Suprapubic skin (tissue), 4 donors: Measurements from ENCODE around the gene ADAT3. TPM values are rescaled to one million over a fixed set of nuclear protein-coding genes. Genes with fewer than 3 reads are reported as not detected.

Source experiments
- DNase-seq, 2 donors: peaks; one replicate each; pipeline ENCODE4 v3.0.0-alpha.2; 2019; ENCODE audit warnings: low spot score in 2 of 2
- H3K27ac ChIP-seq: fragments of 200-600 bp; sonication (generic); one replicate; pipeline ENCODE4 v1.5.1; 2019
- H3K27me3 ChIP-seq: fragments of 200-600 bp; sonication (generic); one replicate; pipeline ENCODE4 v1.5.1; 2019
- H3K36me3 ChIP-seq: fragments of 200-600 bp; sonication (generic); one replicate; pipeline ENCODE4 v1.5.1; 2019
- H3K4me1 ChIP-seq: fragments of 200-600 bp; sonication (generic); one replicate; pipeline ENCODE4 v1.5.1; 2019
- H3K4me3 ChIP-seq: fragments of 200-600 bp; sonication (generic); one replicate; pipeline ENCODE4 v1.5.1; 2019; ENCODE audit warnings: mild to moderate bottlenecking
- H3K9me3 ChIP-seq: fragments of 200-600 bp; sonication (generic); one replicate; pipeline ENCODE4 v1.5.1; 2019
- CTCF ChIP-seq, 2 donors: fragments of 200-600 bp in 1 of 2; fragments of 450-650 bp in 1 of 2; sonication (generic) in 1 of 2; IDR thresholded peaks; one replicate each; pipeline ENCODE4 v1.5.1; 2016 to 2019; ENCODE audit warnings: antibody characterized with exemption in 2 of 2, mild to moderate bottlenecking in 1 of 2, moderate library complexity in 1 of 2
- EP300 ChIP-seq: sonication (generic); formaldehyde crosslinking; IDR thresholded peaks from one replicate; pipeline ENCODE4 v1.6.1; 2017; ENCODE audit warnings: antibody characterized with exemption
- POLR2A ChIP-seq, 2 donors: fragments of 450-650 bp; IDR thresholded peaks; one replicate each; pipeline ENCODE4 v1.6.1; 2017; ENCODE audit warnings: antibody characterized with exemption in 2 of 2, mild to moderate bottlenecking in 2 of 2, moderate library complexity in 2 of 2
- POLR2AphosphoS5 ChIP-seq, 3 donors: sonication (generic); formaldehyde crosslinking; IDR thresholded peaks; one replicate each; pipeline ENCODE4 v1.6.1; 2017; ENCODE audit warnings: antibody characterized with exemption in 3 of 3
- WGBS: methylation state at CpG from one replicate; pipeline ENCODE4 v1.1.5; 2018; 5-methylcytosine and 5-hydroxymethylcytosine counted together
- total RNA-seq, 4 donors: library from RNA; depleted of rRNA; stranded (reverse); fragments of >200 nt; gene quantifications; one replicate each; pipeline ENCODE4 v1.1.0, GENCODE V29; 2016

ADAT3 gene
- total RNA-seq, 4 donors from 2014 or later: 13.4 to 26.7 (median 22.3) TPM

DNA sequence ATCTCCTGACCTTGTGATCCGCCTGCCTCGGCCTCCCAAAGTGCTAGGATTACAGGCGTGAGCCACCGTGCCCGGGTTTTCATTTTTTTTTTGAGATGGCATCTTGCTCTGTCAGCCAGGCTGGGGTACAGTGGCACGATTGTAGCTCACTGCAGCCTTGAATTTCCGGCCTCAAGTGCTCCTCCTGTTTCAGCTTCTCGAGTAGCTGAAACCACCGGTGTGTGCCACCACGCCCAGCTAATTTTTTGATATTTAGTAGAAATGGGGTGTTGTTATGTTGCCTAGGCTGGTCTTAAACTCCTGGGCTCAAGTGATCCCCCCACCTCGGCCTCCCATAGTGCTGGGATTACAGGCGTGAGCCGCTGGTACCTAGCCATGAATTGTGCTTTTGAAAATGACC, 5.9 kb downstream of the ADAT3 start:
- Histone ChIP-seq H3K4me1 (peaks cover 72% of the 10 kb centered on the region), H3K4me3 (no peak overlapping the region), H3K27ac (no peak overlapping the region), H3K36me3 (peaks cover 25% of the 10 kb centered on the region), H3K27me3 (no peaks in the 10 kb centered on the region), H3K9me3 (no peaks in the 10 kb centered on the region)
- 89% methylated on average over 13 of the region's 13 CpGs for WGBS
- no peak for TF ChIP-seq CTCF (IDR thresholded peaks at IDR 0.05)
- TF ChIP-seq EP300: no peak
- no peak for TF ChIP-seq POLR2AphosphoS5 (IDR thresholded peaks at IDR 0.05)
- TF ChIP-seq POLR2A (IDR thresholded peaks at IDR 0.05): no peak
- no peak for DNase-seq

DNA sequence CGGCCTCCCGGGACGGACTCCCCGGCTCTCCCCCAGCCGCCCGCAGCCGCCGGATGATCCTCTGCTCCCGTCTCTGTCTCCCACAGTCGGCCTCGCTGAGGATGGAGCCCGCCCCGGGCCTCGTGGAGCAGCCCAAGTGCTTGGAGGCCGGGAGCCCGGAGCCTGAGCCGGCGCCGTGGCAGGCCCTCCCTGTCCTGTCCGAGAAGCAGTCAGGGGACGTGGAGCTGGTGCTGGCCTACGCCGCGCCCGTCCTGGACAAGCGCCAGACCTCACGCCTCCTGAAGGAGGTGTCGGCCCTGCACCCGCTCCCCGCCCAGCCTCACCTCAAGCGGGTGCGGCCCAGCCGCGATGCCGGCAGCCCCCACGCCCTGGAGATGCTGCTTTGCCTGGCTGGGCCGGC, 6.8 kb downstream of the ADAT3 start:
- peaks cover 69% of the 10 kb centered on the region for H3K4me1 ChIP-seq
- DNase-seq: no peak
- peaks cover 25% of the 10 kb centered on the region for H3K36me3 ChIP-seq
- no peak for TF ChIP-seq EP300
- no peak for TF ChIP-seq POLR2A (IDR thresholded peaks at IDR 0.05)
- TF ChIP-seq CTCF (IDR thresholded peaks at IDR 0.05): no peak
- TF ChIP-seq POLR2AphosphoS5 (IDR thresholded peaks at IDR 0.05): no peak
- H3K4me3 ChIP-seq: no peak overlapping the region
- H3K27me3 ChIP-seq: no peaks in the 10 kb centered on the region
- no peaks in the 10 kb centered on the region for H3K9me3 ChIP-seq
- peak overlapping the region; percentile 7 for H3K27ac ChIP-seq
- WGBS: 88% methylated on average over 19 of the region's 37 CpGs

- 97% methylated on average over 64 of the region's 77 CpGs for WGBS
- DNase-seq: no peak
- TF ChIP-seq POLR2AphosphoS5 (IDR thresholded peaks at IDR 0.05) (no peak), CTCF (IDR thresholded peaks at IDR 0.05) (no peak), EP300 (no peak), POLR2A (IDR thresholded peaks at IDR 0.05) (no peak)
- Histone ChIP-seq H3K4me1 (peaks cover 59% of the 10 kb centered on the region), H3K9me3 (no peaks in the 10 kb centered on the region), H3K27ac (no peak overlapping the region), H3K36me3 (peaks cover 31% of the 10 kb centered on the region), H3K4me3 (no peak overlapping the region), H3K27me3 (no peaks in the 10 kb centered on the region)
Observed at GRCh38 chr19:1912760-1913505, 7.7 kb downstream of the ADAT3 start.

GRCh38 chr19:1913781-1914577, 8.8 kb downstream of the ADAT3 start:
- Histone ChIP-seq H3K4me3 (no peak overlapping the region), H3K36me3 (peaks cover 41% of the 10 kb centered on the region), H3K9me3 (no peaks in the 10 kb centered on the region), H3K27me3 (no peaks in the 10 kb centered on the region), H3K27ac (peak overlapping the region; percentile 59), H3K4me1 (peaks cover 49% of the 10 kb centered on the region)
- DNase-seq: no peak
- TF ChIP-seq POLR2AphosphoS5 (IDR thresholded peaks at IDR 0.05) (no peak), POLR2A (IDR thresholded peaks at IDR 0.05) (no peak), CTCF (IDR thresholded peaks at IDR 0.05) (no peak), EP300 (no peak)
- 63% methylated on average over 14 of the region's 23 CpGs for WGBS

DNA sequence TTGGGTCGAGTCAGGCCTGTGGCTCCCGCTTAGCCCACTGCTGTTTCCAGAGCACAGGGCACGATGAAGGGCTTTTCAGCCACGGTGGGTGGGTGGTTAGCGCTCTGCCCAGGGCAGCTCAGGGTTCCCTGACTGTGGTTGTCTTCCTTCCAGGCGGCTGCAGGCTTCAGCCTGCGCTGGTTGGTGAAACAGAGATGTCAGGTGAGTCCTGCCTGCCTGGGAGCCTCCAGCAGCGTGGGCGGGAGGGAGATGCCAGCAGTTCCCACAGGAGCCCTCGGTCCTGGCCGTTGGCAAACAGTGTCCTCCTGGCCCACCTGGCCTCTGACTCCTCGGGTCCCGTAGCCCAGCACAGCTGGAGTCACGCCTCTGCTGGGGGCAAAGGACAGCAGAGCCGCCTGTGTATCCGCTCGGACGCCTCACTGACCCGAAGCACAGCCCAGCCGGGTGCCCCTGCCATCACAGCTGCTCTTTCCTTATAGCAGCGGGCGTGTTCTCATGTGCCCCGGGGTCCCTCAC, 9.7 kb downstream of the ADAT3 start:
- no peak overlapping the region for H3K4me3 ChIP-seq
- DNase-seq: no peak
- H3K4me1 ChIP-seq: peaks cover 40% of the 10 kb centered on the region
- no peaks in the 10 kb centered on the region for H3K9me3 ChIP-seq
- TF ChIP-seq POLR2A (IDR thresholded peaks at IDR 0.05) (no peak), EP300 (no peak), POLR2AphosphoS5 (IDR thresholded peaks at IDR 0.05) (no peak), CTCF (IDR thresholded peaks at IDR 0.05) (no peak)
- 88% methylated on average over 8 of the region's 23 CpGs for WGBS
- peaks cover 51% of the 10 kb centered on the region for H3K36me3 ChIP-seq
- H3K27me3 ChIP-seq: no peaks in the 10 kb centered on the region
- H3K27ac ChIP-seq: peak overlapping the region; percentile 59
